GM19395 (cell line): ENCODE measurements around the gene LIPG.

ENCODE experiments used
- ATAC-seq: cut with Tn5 transposase; IDR thresholded peaks from one replicate; pipeline ENCODE4 v1.9.1; 2021; ENCODE audit warnings: mild to moderate bottlenecking, moderate library complexity; ENCODE audit not compliant: unreplicated experiment

LIPG gene

GRCh38 chr18:49609256-49610021 lies 47.6 kb downstream of the LIPG start:
- no peak for ATAC-seq

DNA sequence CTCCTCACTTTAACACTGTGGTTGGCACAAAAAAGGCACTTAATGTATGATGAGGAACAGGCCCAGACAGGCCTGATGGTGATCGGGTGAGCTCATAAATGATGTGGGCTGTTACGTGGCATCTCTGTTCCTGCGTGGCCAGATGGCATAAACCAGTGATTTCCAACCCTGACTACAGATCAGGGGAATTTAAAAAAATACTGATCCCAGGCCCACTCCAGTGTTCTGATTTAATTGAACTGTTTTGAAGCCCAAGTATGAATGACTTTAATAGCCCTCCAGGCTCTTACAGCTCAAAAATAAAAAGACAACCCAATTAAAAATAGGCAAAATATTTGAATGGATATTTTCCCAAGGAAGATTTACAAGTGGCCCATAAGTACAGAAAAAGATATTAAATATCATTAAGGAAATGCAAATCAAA lies 48.2 kb downstream of the LIPG start:
- ATAC-seq: no peak

GRCh38 chr18:49611316-49611715 lies 49.5 kb downstream of the LIPG start:
- no peak for ATAC-seq

GRCh38 chr18:49612515-49613033 lies 50.7 kb downstream of the LIPG start:
- peak; percentile 97 for ATAC-seq

DNA sequence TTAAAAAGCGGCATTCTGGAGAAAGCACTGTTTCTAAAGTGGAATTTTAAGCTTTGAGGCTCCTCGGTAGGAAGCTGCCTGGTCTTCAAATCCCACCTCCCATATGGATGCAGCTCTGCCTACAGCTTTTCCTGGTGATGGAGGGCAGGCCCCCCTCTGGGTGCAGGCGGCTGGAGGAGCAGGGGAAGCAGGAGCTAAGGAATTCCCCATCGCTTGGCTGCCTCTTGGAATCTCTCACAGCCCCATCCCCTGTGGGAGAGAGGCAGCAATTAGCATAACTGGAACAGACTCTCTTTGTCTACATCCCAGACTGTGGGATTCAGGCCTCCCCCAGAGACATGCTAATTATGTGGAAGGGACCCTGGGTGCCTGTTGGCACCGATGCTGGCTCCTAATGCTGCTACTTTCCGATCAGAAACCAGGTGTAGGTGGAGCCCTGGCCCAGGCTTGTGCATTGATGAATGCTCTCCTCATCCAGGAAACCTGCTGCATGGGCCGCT lies 51.3 kb downstream of the LIPG start:
- ATAC-seq: no peak

GRCh38 chr18:49613641-49614151 lies 51.8 kb downstream of the LIPG start:
- ATAC-seq: no peak

GRCh38 chr18:49616618-49617328 lies 54.9 kb downstream of the LIPG start:
- ATAC-seq: no peak

- ATAC-seq: no peak
Observed at GRCh38 chr18:49617329-49617695, 55.5 kb downstream of the LIPG start.

- no peak for ATAC-seq
Observed at GRCh38 chr18:49617865-49618264, 56.0 kb downstream of the LIPG start.

- ATAC-seq: no peak
Observed at GRCh38 chr18:49618742-49619681, 57.2 kb downstream of the LIPG start.

DNA sequence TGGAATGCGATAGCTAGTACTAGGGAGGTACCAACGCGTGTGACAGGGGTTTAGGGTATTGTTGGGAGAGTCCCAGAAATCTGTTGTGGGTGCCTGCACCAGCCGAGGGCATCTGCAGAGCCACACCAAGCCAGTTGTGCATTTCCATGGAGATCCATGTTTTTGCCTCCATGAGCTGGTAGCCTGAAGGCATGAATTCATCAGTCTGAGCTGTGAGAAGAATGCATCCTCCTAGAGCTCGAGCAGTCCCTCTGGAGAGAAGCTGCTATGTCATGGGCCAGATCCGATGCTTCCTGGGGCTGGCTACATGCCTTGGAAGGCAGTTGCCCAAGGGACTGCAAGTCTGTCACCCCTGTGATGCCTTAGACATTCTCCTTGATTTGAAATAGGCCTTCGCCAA lies 57.9 kb downstream of the LIPG start:
- no peak for ATAC-seq

DNA sequence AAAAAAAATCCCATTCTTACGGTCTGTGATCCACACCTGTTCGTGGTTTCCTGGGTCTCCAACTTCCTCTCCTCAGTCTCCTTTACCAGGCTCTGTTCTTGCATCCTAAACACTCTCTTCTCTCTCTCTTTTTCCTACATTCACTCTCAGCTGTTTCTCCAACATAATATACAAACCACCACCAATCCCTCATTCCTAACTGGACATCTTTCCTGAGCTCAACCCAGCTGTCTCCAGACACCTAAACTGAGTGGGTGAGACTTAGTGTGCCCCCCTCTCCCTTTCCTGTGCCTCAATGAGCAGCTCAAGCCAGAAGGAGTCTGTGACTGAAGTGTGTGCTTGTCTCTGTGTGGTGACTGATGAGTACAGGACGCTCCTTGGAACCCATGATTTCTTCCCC lies 59.4 kb downstream of the LIPG start:
- no peak for ATAC-seq

- no peak for ATAC-seq
Observed at GRCh38 chr18:49621717-49622351, 60.0 kb downstream of the LIPG start.

GRCh38 chr18:49623571-49623970 lies 61.7 kb downstream of the LIPG start:
- no peak for ATAC-seq

GRCh38 chr18:49625021-49625691 lies 63.3 kb downstream of the LIPG start:
- ATAC-seq: no peak

DNA sequence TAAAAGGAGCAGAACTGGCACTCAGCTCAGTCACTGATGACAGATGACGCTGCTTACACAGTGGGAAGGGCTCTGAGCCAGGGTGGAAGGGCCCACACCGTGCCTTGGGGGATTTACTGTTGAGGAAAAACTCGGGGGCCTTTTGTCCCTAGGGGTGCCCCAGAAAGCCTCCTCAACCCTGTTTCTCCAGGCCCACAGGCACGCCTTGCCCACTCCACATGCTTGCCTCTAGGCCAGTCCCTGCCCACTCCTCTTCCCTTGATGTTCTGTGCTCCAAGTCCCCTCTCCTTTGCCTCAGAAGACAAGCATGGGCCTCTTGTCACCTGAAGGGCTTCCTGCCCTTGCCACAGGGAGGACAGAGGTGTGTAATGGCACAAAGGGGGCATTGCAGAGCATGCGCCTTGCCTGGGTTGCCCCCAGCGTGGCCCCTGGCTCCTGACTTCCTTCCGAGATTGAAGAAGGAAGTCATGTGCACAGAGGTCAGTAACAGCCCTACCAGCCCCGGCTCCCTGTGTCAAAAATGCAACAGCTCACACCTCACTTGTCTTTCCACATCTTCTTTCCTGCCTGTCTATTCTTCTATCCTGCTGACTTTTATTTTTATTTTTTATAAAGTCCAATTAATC lies 65.1 kb downstream of the LIPG start:
- no peak for ATAC-seq

GRCh38 chr18:49628119-49628518 lies 66.3 kb downstream of the LIPG start:
- no peak for ATAC-seq

- ATAC-seq: no peak
Observed at GRCh38 chr18:49628881-49629795, 67.3 kb downstream of the LIPG start.
